Mesodermal cell (in vitro differentiated cells): Measurements from ENCODE around the gene SGSM1.
A peak's percentile ranks its signal among the peaks of the same experiment; 100 is the strongest.

Experiments used
- H3K27ac ChIP-seq: 2 replicates; pipeline ENCODE4 v1.7.0; 2013; ENCODE audit warnings: mild to moderate bottlenecking, low read depth, low read length, moderate library complexity; ENCODE audit not compliant: severe bottlenecking
- H3K36me3 ChIP-seq: 2 replicates; pipeline ENCODE4 v1.7.1; 2013; ENCODE audit warnings: mild to moderate bottlenecking, low read length, moderate library complexity; ENCODE audit not compliant: control insufficient read depth, insufficient read depth
- H3K4me1 ChIP-seq: one replicate; pipeline ENCODE4 v1.7.1; 2013; ENCODE audit warnings: mild to moderate bottlenecking, low read length; ENCODE audit not compliant: insufficient read depth, control insufficient read depth, poor library complexity, severe bottlenecking
- H3K4me3 ChIP-seq: 2 replicates; pipeline ENCODE4 v1.7.0; 2013; ENCODE audit warnings: low read length, control low read depth, mild to moderate bottlenecking; ENCODE audit not compliant: insufficient read depth, poor library complexity, severe bottlenecking; ENCODE audit errors: extremely low read depth
- H3K9me3 ChIP-seq: 2 replicates; pipeline ENCODE4 v1.7.1; 2013; ENCODE audit warnings: mild to moderate bottlenecking, low read length, moderate library complexity; ENCODE audit not compliant: control insufficient read depth
- WGBS, 2 experiments: methylation state at CpG; one replicate each; pipeline ENCODE4 v1.1.5; 2013; ENCODE audit warnings: missing lambda C conversion rate in 2 of 2; ENCODE audit not compliant: insufficient coverage in 2 of 2; 5-methylcytosine and 5-hydroxymethylcytosine counted together

The SGSM1 gene

GRCh38 chr22:24810043-24810749 is 4.2 kb downstream of the SGSM1 start:
- H3K4me3 ChIP-seq: no peak overlapping the region
- peaks cover 5% of the 10 kb centered on the region for H3K9me3 ChIP-seq
- no peaks in the 10 kb centered on the region for H3K36me3 ChIP-seq
- 76 to 87% methylated on average over 11 to 12 of the region's 14 CpGs for WGBS, 2 experiments
- H3K27ac ChIP-seq: peak overlapping the region; percentile 78
- H3K4me1 ChIP-seq: peaks cover 6% of the 10 kb centered on the region

GRCh38 chr22:24812950-24813775 is 7.2 kb downstream of the SGSM1 start:
- peaks cover 13% of the 10 kb centered on the region for H3K9me3 ChIP-seq
- WGBS, 2 experiments: 85 to 86% methylated on average over 12 to 13 of the region's 13 CpGs
- H3K4me3 ChIP-seq: no peak overlapping the region
- no peaks in the 10 kb centered on the region for H3K36me3 ChIP-seq
- H3K4me1 ChIP-seq: peaks cover 6% of the 10 kb centered on the region
- peak overlapping the region; percentile 5 for H3K27ac ChIP-seq

GRCh38 chr22:24813861-24814770 is 8.1 kb downstream of the SGSM1 start:
- no peaks in the 10 kb centered on the region for H3K36me3 ChIP-seq
- H3K9me3 ChIP-seq: peaks cover 13% of the 10 kb centered on the region
- H3K4me1 ChIP-seq: peaks cover 6% of the 10 kb centered on the region
- WGBS, 2 experiments: 94 to 99% methylated on average over 7 of the region's 9 CpGs
- no peak overlapping the region for H3K27ac ChIP-seq
- H3K4me3 ChIP-seq: no peak overlapping the region

- Histone ChIP-seq H3K4me3 (no peak overlapping the region), H3K9me3 (peaks cover 13% of the 10 kb centered on the region)
- 78 to 80% methylated on average over 4 of the region's 4 CpGs for WGBS, 2 experiments
These were observed 10.8 kb downstream of the SGSM1 start for GRCh38 chr22:24816806-24817205.

GRCh38 chr22:24819487-24819886 is 13.5 kb downstream of the SGSM1 start:
- no peak overlapping the region for H3K4me3 ChIP-seq
- peaks cover 13% of the 10 kb centered on the region for H3K9me3 ChIP-seq
- H3K36me3 ChIP-seq: no peaks in the 10 kb centered on the region
- H3K27ac ChIP-seq: no peak overlapping the region
- WGBS, 2 experiments: 33 to 63% methylated on average over 1 of the region's 2 CpGs
- no peaks in the 10 kb centered on the region for H3K4me1 ChIP-seq

More at GRCh38 chr22:24816806-24817205, 10.8 kb downstream of the SGSM1 start:
- H3K4me1 ChIP-seq: no peaks in the 10 kb centered on the region
- H3K27ac ChIP-seq: no peak overlapping the region
- H3K36me3 ChIP-seq: no peaks in the 10 kb centered on the region

GRCh38 chr22:24819911-24820461 is 14.0 kb downstream of the SGSM1 start:
- no peaks in the 10 kb centered on the region for H3K36me3 ChIP-seq
- 74 to 85% methylated on average over 5 to 7 of the region's 10 CpGs for WGBS, 2 experiments
- no peak overlapping the region for H3K4me3 ChIP-seq
- peaks cover 11% of the 10 kb centered on the region for H3K9me3 ChIP-seq
- no peak overlapping the region for H3K27ac ChIP-seq
- no peaks in the 10 kb centered on the region for H3K4me1 ChIP-seq

GRCh38 chr22:24822471-24822870 is 16.5 kb downstream of the SGSM1 start:
- no peaks in the 10 kb centered on the region for H3K4me1 ChIP-seq
- no peak overlapping the region for H3K4me3 ChIP-seq
- 58 to 68% methylated on average over 2 of the region's 2 CpGs for WGBS, 2 experiments
- H3K9me3 ChIP-seq: no peaks in the 10 kb centered on the region
- H3K36me3 ChIP-seq: no peaks in the 10 kb centered on the region
- no peak overlapping the region for H3K27ac ChIP-seq

- H3K9me3 ChIP-seq: no peaks in the 10 kb centered on the region
- no peak overlapping the region for H3K4me3 ChIP-seq
- no peak overlapping the region for H3K27ac ChIP-seq
- H3K4me1 ChIP-seq: no peaks in the 10 kb centered on the region
- H3K36me3 ChIP-seq: no peaks in the 10 kb centered on the region
- 89 to 91% methylated on average over 4 of the region's 9 CpGs for WGBS, 2 experiments
These were observed 17.8 kb downstream of the SGSM1 start for GRCh38 chr22:24823787-24824186.

- WGBS, 2 experiments: 75 to 94% methylated on average over 2 of the region's 3 CpGs
- H3K9me3 ChIP-seq: no peaks in the 10 kb centered on the region
These were observed 18.2 kb downstream of the SGSM1 start for GRCh38 chr22:24824250-24824649.

GRCh38 chr22:24824915-24825314 is 18.9 kb downstream of the SGSM1 start:
- no peaks in the 10 kb centered on the region for H3K4me1 ChIP-seq
- H3K9me3 ChIP-seq: no peaks in the 10 kb centered on the region
- no peak overlapping the region for H3K4me3 ChIP-seq
- no peaks in the 10 kb centered on the region for H3K36me3 ChIP-seq
- no peak overlapping the region for H3K27ac ChIP-seq
- 75 to 95% methylated on average over 3 to 4 of the region's 4 CpGs for WGBS, 2 experiments

More at GRCh38 chr22:24824250-24824649, 18.2 kb downstream of the SGSM1 start:
- no peak overlapping the region for H3K4me3 ChIP-seq
- H3K4me1 ChIP-seq: no peaks in the 10 kb centered on the region
- H3K36me3 ChIP-seq: no peaks in the 10 kb centered on the region
- H3K27ac ChIP-seq: no peak overlapping the region
